ENCODE results near the gene PIP4K2A.
"Not testable (repeated sequence)": the region's sequence is repeated elsewhere in the genome, so short reads cannot be mapped to it uniquely, and the experiment has no call there.

PIP4K2A gene

GRCh38 chr10:22718659-22719058, 4.3 kb upstream of the PIP4K2A start:
- H3K4me3 ChIP-seq (ENCODE audit: low read length); H3K36me3 ChIP-seq (ENCODE audit: insufficient read depth, low read length); H3K27me3 ChIP-seq (ENCODE audit: control insufficient read depth, insufficient read depth, low read length); H3K4me1 ChIP-seq (ENCODE audit: control insufficient read depth, insufficient read depth, low read length); H3K4me2 ChIP-seq (ENCODE audit: low read length); H3K9me3 ChIP-seq (replicated peaks; ENCODE audit: low read length); H3K9ac ChIP-seq (ENCODE audit: low read depth, low read length): not testable (repeated sequence)

GRCh38 chr10:22717728-22718127, 3.4 kb upstream of the PIP4K2A start:
- Histone ChIP-seq H3K4me2 (ENCODE audit: low read length) (no peak overlapping the region), H3K4me1 (ENCODE audit: control insufficient read depth, insufficient read depth, low read length) (peaks cover 5% of the 10 kb centered on the region), H3K4me3 (ENCODE audit: low read length) (no peak overlapping the region), H3K36me3 (ENCODE audit: insufficient read depth, low read length) (no peaks in the 10 kb centered on the region), H3K9ac (ENCODE audit: low read depth, low read length) (no peak overlapping the region), H3K9me3 (replicated peaks; ENCODE audit: low read length) (no peaks in the 10 kb centered on the region), H3K27me3 (ENCODE audit: control insufficient read depth, insufficient read depth, low read length) (no peaks in the 10 kb centered on the region)

GRCh38 chr10:22716943-22717342, 2.6 kb upstream of the PIP4K2A start:
- Histone ChIP-seq H3K4me2 (ENCODE audit: low read length) (no peak overlapping the region), H3K36me3 (ENCODE audit: insufficient read depth, low read length) (no peaks in the 10 kb centered on the region), H3K9ac (ENCODE audit: low read depth, low read length) (no peak overlapping the region), H3K4me1 (ENCODE audit: control insufficient read depth, insufficient read depth, low read length) (peaks cover 12% of the 10 kb centered on the region), H3K4me3 (ENCODE audit: low read length) (no peak overlapping the region), H3K9me3 (replicated peaks; ENCODE audit: low read length) (no peaks in the 10 kb centered on the region), H3K27me3 (ENCODE audit: control insufficient read depth, insufficient read depth, low read length) (no peaks in the 10 kb centered on the region)

- H3K4me3 ChIP-seq (ENCODE audit: low read length) = peak overlapping the region; percentile 99
Observed at GRCh38 chr10:22715290-22715625, 880 bp upstream of the PIP4K2A start.

GRCh38 chr10:22713853-22714478, 412 bp downstream of the PIP4K2A start:
- Histone ChIP-seq H3K9me3 (replicated peaks; ENCODE audit: low read length) (no peaks in the 10 kb centered on the region), H3K36me3 (ENCODE audit: insufficient read depth, low read length) (no peaks in the 10 kb centered on the region), H3K9ac (ENCODE audit: low read depth, low read length) (peak overlapping the region; percentile 87), H3K4me3 (ENCODE audit: low read length) (peak overlapping the region; percentile 99), H3K4me1 (ENCODE audit: control insufficient read depth, insufficient read depth, low read length) (peaks cover 18% of the 10 kb centered on the region), H3K4me2 (ENCODE audit: low read length) (peak overlapping the region; percentile 86), H3K27me3 (ENCODE audit: control insufficient read depth, insufficient read depth, low read length) (no peaks in the 10 kb centered on the region)

More at GRCh38 chr10:22715290-22715625, 880 bp upstream of the PIP4K2A start:
- Histone ChIP-seq H3K27me3 (ENCODE audit: control insufficient read depth, insufficient read depth, low read length) (no peaks in the 10 kb centered on the region), H3K36me3 (ENCODE audit: insufficient read depth, low read length) (no peaks in the 10 kb centered on the region), H3K9me3 (replicated peaks; ENCODE audit: low read length) (no peaks in the 10 kb centered on the region), H3K4me2 (ENCODE audit: low read length) (peak overlapping the region; percentile 96), H3K9ac (ENCODE audit: low read depth, low read length) (no peak overlapping the region), H3K4me1 (ENCODE audit: control insufficient read depth, insufficient read depth, low read length) (peaks cover 17% of the 10 kb centered on the region)

GRCh38 chr10:22712956-22713852, 1.2 kb downstream of the PIP4K2A start:
- no peaks in the 10 kb centered on the region for H3K36me3 ChIP-seq (ENCODE audit: insufficient read depth, low read length)
- peaks cover 18% of the 10 kb centered on the region for H3K4me1 ChIP-seq (ENCODE audit: control insufficient read depth, insufficient read depth, low read length)
- H3K27me3 ChIP-seq (ENCODE audit: control insufficient read depth, insufficient read depth, low read length) = no peaks in the 10 kb centered on the region
- no peaks in the 10 kb centered on the region for H3K9me3 ChIP-seq (replicated peaks; ENCODE audit: low read length)
- H3K9ac ChIP-seq (ENCODE audit: low read depth, low read length) = peak overlapping the region; percentile 87
- peak overlapping the region; percentile 86 for H3K4me2 ChIP-seq (ENCODE audit: low read length)
- peak overlapping the region; percentile 99 for H3K4me3 ChIP-seq (ENCODE audit: low read length)

- Histone ChIP-seq H3K9ac (ENCODE audit: low read depth, low read length) (peak overlapping the region; percentile 87), H3K4me1 (ENCODE audit: control insufficient read depth, insufficient read depth, low read length) (peaks cover 18% of the 10 kb centered on the region), H3K4me3 (ENCODE audit: low read length) (peak overlapping the region; percentile 99), H3K4me2 (ENCODE audit: low read length) (peak overlapping the region; percentile 86), H3K9me3 (replicated peaks; ENCODE audit: low read length) (no peaks in the 10 kb centered on the region), H3K36me3 (ENCODE audit: insufficient read depth, low read length) (no peaks in the 10 kb centered on the region), H3K27me3 (ENCODE audit: control insufficient read depth, insufficient read depth, low read length) (no peaks in the 10 kb centered on the region)
Observed at GRCh38 chr10:22712211-22712955, 2.0 kb downstream of the PIP4K2A start.

GRCh38 chr10:22711373-22711772, 3.0 kb downstream of the PIP4K2A start:
- no peak overlapping the region for H3K9ac ChIP-seq (ENCODE audit: low read depth, low read length)
- peaks cover 18% of the 10 kb centered on the region for H3K4me1 ChIP-seq (ENCODE audit: control insufficient read depth, insufficient read depth, low read length)
- no peak overlapping the region for H3K4me2 ChIP-seq (ENCODE audit: low read length)
- H3K27me3 ChIP-seq (ENCODE audit: control insufficient read depth, insufficient read depth, low read length) = no peaks in the 10 kb centered on the region
- H3K4me3 ChIP-seq (ENCODE audit: low read length) = no peak overlapping the region
- H3K9me3 ChIP-seq (replicated peaks; ENCODE audit: low read length) = no peaks in the 10 kb centered on the region
- H3K36me3 ChIP-seq (ENCODE audit: insufficient read depth, low read length) = no peaks in the 10 kb centered on the region

- no peak overlapping the region for H3K4me3 ChIP-seq (ENCODE audit: low read length)
Observed at GRCh38 chr10:22710139-22710745, 4.1 kb downstream of the PIP4K2A start.

GRCh38 chr10:22708772-22709171, 5.6 kb downstream of the PIP4K2A start:
- Histone ChIP-seq H3K9me3 (replicated peaks; ENCODE audit: low read length) (no peaks in the 10 kb centered on the region), H3K4me3 (ENCODE audit: low read length) (no peak overlapping the region), H3K4me2 (ENCODE audit: low read length) (no peak overlapping the region), H3K4me1 (ENCODE audit: control insufficient read depth, insufficient read depth, low read length) (peaks cover 13% of the 10 kb centered on the region), H3K36me3 (ENCODE audit: insufficient read depth, low read length) (no peaks in the 10 kb centered on the region), H3K27me3 (ENCODE audit: control insufficient read depth, insufficient read depth, low read length) (no peaks in the 10 kb centered on the region), H3K9ac (ENCODE audit: low read depth, low read length) (no peak overlapping the region)

More at GRCh38 chr10:22710139-22710745, 4.1 kb downstream of the PIP4K2A start:
- Histone ChIP-seq H3K9me3 (replicated peaks; ENCODE audit: low read length) (no peaks in the 10 kb centered on the region), H3K9ac (ENCODE audit: low read depth, low read length) (no peak overlapping the region), H3K36me3 (ENCODE audit: insufficient read depth, low read length) (no peaks in the 10 kb centered on the region), H3K27me3 (ENCODE audit: control insufficient read depth, insufficient read depth, low read length) (no peaks in the 10 kb centered on the region), H3K4me2 (ENCODE audit: low read length) (no peak overlapping the region), H3K4me1 (ENCODE audit: control insufficient read depth, insufficient read depth, low read length) (peaks cover 18% of the 10 kb centered on the region)

- no peak overlapping the region for H3K9ac ChIP-seq (ENCODE audit: low read depth, low read length)
- no peaks in the 10 kb centered on the region for H3K9me3 ChIP-seq (replicated peaks; ENCODE audit: low read length)
- no peak overlapping the region for H3K4me3 ChIP-seq (ENCODE audit: low read length)
- H3K4me1 ChIP-seq (ENCODE audit: control insufficient read depth, insufficient read depth, low read length) = peaks cover 3% of the 10 kb centered on the region
- no peaks in the 10 kb centered on the region for H3K27me3 ChIP-seq (ENCODE audit: control insufficient read depth, insufficient read depth, low read length)
- no peaks in the 10 kb centered on the region for H3K36me3 ChIP-seq (ENCODE audit: insufficient read depth, low read length)
- no peak overlapping the region for H3K4me2 ChIP-seq (ENCODE audit: low read length)
Observed at GRCh38 chr10:22705527-22705926, 8.9 kb downstream of the PIP4K2A start.

Measured in skeletal muscle satellite cell (primary cell).